GM23338 (cell line): ENCODE results near the gene ZNF525.

Source experiments
- CREB1 ChIP-seq: fragments of 250-450 bp; sonication (Bioruptor Pico); IDR thresholded peaks from 2 replicates; pipeline ENCODE4 v1.5.0; 2020; ENCODE audit warnings: low read depth, mild to moderate bottlenecking, moderate library complexity
- EZH2 ChIP-seq: fragments of 200-600 bp; sonication (generic); IDR thresholded peaks from one replicate; pipeline ENCODE4 v1.8.0; 2017; ENCODE audit warnings: antibody characterized with exemption, mild to moderate bottlenecking, low read depth; ENCODE audit not compliant: unreplicated experiment
- EZH2phosphoT487 ChIP-seq: fragments of 200-600 bp; sonication (generic); IDR thresholded peaks from one replicate; pipeline ENCODE4 v1.8.1; 2018; ENCODE audit warnings: antibody characterized with exemption; ENCODE audit not compliant: unreplicated experiment
- JUNB ChIP-seq: IDR thresholded peaks from one replicate; pipeline ENCODE4 v1.6.1; 2016; ENCODE audit warnings: antibody characterized with exemption; ENCODE audit not compliant: unreplicated experiment
- POLR2AphosphoS5 ChIP-seq: IDR thresholded peaks from 2 replicates; pipeline ENCODE4 v1.6.1; 2016; ENCODE audit warnings: antibody characterized with exemption, low read depth
- TF ChIP-seq, protein P1 (sequence below), 2 experiments: fragments of 200-600 bp in 1 of 2; sonication (generic) in 1 of 2; conservative IDR thresholded peaks; 2 replicates each; pipeline versions ENCODE4 v1.5.1 to v1.6.1; 2016 to 2017; ENCODE audit warnings: antibody characterized with exemption in 2 of 2, low read depth in 2 of 2, mild to moderate bottlenecking in 2 of 2, moderate library complexity in 1 of 2
- TF ChIP-seq, protein P2 (sequence below): IDR thresholded peaks from one replicate; pipeline ENCODE4 v1.6.1; 2018; ENCODE audit warnings: antibody characterized with exemption; ENCODE audit not compliant: unreplicated experiment
- TF ChIP-seq, protein P3 (sequence below): IDR thresholded peaks from 2 replicates; pipeline ENCODE4 v1.6.1; 2016; ENCODE audit warnings: antibody characterized with exemption
- TF ChIP-seq, protein P4 (sequence below): fragments of 250-450 bp; sonication (Bioruptor Pico); IDR thresholded peaks from 2 replicates; pipeline ENCODE4 v1.5.0; 2020; ENCODE audit warnings: mild to moderate bottlenecking, moderate library complexity

DNA sequence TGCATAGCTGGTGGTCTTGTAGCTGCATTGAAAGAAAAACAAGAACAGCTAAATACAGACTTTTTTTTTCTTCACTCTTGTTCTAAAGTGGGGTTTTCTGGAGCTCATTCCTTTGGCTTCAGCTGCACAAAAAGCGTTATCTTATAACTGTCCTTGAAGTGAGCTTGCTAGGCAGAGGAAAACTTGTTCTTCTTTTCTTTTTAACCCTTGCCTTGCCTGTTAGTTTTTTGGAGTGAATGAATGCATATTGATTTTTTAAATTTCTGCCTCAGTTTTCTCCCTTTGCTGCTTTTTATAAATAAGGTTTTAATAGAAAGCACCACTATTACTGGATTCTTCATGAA is 31.0 kb downstream of the ZNF525 start:
- TF ChIP-seq, protein P1, sequence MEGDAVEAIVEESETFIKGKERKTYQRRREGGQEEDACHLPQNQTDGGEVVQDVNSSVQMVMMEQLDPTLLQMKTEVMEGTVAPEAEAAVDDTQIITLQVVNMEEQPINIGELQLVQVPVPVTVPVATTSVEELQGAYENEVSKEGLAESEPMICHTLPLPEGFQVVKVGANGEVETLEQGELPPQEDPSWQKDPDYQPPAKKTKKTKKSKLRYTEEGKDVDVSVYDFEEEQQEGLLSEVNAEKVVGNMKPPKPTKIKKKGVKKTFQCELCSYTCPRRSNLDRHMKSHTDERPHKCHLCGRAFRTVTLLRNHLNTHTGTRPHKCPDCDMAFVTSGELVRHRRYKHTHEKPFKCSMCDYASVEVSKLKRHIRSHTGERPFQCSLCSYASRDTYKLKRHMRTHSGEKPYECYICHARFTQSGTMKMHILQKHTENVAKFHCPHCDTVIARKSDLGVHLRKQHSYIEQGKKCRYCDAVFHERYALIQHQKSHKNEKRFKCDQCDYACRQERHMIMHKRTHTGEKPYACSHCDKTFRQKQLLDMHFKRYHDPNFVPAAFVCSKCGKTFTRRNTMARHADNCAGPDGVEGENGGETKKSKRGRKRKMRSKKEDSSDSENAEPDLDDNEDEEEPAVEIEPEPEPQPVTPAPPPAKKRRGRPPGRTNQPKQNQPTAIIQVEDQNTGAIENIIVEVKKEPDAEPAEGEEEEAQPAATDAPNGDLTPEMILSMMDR (conservative IDR thresholded peaks at IDR 0.05; ENCODE audit: low read depth in 2 of 2): no peak
- TF ChIP-seq EZH2: no peak
- TF ChIP-seq, protein P2, sequence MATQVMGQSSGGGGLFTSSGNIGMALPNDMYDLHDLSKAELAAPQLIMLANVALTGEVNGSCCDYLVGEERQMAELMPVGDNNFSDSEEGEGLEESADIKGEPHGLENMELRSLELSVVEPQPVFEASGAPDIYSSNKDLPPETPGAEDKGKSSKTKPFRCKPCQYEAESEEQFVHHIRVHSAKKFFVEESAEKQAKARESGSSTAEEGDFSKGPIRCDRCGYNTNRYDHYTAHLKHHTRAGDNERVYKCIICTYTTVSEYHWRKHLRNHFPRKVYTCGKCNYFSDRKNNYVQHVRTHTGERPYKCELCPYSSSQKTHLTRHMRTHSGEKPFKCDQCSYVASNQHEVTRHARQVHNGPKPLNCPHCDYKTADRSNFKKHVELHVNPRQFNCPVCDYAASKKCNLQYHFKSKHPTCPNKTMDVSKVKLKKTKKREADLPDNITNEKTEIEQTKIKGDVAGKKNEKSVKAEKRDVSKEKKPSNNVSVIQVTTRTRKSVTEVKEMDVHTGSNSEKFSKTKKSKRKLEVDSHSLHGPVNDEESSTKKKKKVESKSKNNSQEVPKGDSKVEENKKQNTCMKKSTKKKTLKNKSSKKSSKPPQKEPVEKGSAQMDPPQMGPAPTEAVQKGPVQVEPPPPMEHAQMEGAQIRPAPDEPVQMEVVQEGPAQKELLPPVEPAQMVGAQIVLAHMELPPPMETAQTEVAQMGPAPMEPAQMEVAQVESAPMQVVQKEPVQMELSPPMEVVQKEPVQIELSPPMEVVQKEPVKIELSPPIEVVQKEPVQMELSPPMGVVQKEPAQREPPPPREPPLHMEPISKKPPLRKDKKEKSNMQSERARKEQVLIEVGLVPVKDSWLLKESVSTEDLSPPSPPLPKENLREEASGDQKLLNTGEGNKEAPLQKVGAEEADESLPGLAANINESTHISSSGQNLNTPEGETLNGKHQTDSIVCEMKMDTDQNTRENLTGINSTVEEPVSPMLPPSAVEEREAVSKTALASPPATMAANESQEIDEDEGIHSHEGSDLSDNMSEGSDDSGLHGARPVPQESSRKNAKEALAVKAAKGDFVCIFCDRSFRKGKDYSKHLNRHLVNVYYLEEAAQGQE: no peak
- TF ChIP-seq EZH2phosphoT487: no peak
- TF ChIP-seq, protein P3, sequence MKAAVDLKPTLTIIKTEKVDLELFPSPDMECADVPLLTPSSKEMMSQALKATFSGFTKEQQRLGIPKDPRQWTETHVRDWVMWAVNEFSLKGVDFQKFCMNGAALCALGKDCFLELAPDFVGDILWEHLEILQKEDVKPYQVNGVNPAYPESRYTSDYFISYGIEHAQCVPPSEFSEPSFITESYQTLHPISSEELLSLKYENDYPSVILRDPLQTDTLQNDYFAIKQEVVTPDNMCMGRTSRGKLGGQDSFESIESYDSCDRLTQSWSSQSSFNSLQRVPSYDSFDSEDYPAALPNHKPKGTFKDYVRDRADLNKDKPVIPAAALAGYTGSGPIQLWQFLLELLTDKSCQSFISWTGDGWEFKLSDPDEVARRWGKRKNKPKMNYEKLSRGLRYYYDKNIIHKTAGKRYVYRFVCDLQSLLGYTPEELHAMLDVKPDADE: no peak
- TF ChIP-seq POLR2AphosphoS5: no peak
- no peak for TF ChIP-seq CREB1 (CRISPR knock-in tag)
- no peak for TF ChIP-seq JUNB
- TF ChIP-seq, protein P4, sequence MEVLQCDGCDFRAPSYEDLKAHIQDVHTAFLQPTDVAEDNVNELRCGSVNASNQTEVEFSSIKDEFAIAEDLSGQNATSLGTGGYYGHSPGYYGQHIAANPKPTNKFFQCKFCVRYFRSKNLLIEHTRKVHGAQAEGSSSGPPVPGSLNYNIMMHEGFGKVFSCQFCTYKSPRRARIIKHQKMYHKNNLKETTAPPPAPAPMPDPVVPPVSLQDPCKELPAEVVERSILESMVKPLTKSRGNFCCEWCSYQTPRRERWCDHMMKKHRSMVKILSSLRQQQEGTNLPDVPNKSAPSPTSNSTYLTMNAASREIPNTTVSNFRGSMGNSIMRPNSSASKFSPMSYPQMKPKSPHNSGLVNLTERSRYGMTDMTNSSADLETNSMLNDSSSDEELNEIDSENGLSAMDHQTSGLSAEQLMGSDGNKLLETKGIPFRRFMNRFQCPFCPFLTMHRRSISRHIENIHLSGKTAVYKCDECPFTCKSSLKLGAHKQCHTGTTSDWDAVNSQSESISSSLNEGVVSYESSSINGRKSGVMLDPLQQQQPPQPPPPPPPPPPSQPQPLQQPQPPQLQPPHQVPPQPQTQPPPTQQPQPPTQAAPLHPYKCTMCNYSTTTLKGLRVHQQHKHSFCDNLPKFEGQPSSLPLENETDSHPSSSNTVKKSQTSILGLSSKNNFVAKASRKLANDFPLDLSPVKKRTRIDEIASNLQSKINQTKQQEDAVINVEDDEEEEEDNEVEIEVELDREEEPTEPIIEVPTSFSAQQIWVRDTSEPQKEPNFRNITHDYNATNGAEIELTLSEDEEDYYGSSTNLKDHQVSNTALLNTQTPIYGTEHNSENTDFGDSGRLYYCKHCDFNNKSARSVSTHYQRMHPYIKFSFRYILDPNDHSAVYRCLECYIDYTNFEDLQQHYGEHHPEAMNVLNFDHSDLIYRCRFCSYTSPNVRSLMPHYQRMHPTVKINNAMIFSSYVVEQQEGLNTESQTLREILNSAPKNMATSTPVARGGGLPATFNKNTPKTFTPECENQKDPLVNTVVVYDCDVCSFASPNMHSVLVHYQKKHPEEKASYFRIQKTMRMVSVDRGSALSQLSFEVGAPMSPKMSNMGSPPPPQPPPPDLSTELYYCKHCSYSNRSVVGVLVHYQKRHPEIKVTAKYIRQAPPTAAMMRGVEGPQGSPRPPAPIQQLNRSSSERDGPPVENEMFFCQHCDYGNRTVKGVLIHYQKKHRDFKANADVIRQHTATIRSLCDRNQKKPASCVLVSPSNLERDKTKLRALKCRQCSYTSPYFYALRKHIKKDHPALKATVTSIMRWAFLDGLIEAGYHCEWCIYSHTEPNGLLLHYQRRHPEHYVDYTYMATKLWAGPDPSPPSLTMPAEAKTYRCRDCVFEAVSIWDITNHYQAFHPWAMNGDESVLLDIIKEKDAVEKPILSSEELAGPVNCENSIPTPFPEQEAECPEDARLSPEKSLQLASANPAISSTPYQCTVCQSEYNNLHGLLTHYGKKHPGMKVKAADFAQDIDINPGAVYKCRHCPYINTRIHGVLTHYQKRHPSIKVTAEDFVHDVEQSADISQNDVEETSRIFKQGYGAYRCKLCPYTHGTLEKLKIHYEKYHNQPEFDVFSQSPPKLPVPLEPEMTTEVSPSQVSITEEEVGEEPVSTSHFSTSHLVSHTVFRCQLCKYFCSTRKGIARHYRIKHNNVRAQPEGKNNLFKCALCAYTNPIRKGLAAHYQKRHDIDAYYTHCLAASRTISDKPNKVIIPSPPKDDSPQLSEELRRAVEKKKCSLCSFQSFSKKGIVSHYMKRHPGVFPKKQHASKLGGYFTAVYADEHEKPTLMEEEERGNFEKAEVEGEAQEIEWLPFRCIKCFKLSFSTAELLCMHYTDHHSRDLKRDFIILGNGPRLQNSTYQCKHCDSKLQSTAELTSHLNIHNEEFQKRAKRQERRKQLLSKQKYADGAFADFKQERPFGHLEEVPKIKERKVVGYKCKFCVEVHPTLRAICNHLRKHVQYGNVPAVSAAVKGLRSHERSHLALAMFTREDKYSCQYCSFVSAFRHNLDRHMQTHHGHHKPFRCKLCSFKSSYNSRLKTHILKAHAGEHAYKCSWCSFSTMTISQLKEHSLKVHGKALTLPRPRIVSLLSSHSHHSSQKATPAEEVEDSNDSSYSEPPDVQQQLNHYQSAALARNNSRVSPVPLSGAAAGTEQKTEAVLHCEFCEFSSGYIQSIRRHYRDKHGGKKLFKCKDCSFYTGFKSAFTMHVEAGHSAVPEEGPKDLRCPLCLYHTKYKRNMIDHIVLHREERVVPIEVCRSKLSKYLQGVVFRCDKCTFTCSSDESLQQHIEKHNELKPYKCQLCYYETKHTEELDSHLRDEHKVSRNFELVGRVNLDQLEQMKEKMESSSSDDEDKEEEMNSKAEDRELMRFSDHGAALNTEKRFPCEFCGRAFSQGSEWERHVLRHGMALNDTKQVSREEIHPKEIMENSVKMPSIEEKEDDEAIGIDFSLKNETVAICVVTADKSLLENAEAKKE (CRISPR knock-in tag): no peak
